Activated CD8-positive, alpha-beta T cell treated with anti-CD3 and anti-CD28 coated beads, Interleukin-2, amount 10 ng/mL, durations not matched to agents 7 days and 5 days (primary cell): Measurements from ENCODE around the gene CRYBA1. TPM values are rescaled to one million over a fixed set of nuclear protein-coding genes. Genes with fewer than 3 reads are reported as not detected.
"Not testable (repeated sequence)": the region's sequence is repeated elsewhere in the genome, so short reads cannot be mapped to it uniquely, and the experiment has no call there.

ENCODE experiments used
- ATAC-seq: fragments of 150-1000 bp; cut with Tn5 transposase; one replicate; pipeline ENCODE4 v1.10.0; 2021; ENCODE audit warnings: moderate library complexity
- CTCF ChIA-PET: fragments of 350-600 bp; sonication (Branson Sonifier 250); formaldehyde crosslinking; loops from one replicate; lab custom pipeline; 2021; ENCODE audit warnings: antibody characterized with exemption; lab: Charles Lee
- POLR2A ChIA-PET: fragments of 350-600 bp; sonication (Branson Sonifier 250); formaldehyde crosslinking; loops from one replicate; lab custom pipeline; 2021; ENCODE audit warnings: antibody characterized with exemption; lab: Charles Lee
- DNase-seq: peaks from one replicate; pipeline ENCODE4 v3.0.0-alpha.2; 2020
- H3K27ac Mint-ChIP-seq: one replicate; pipeline ENCODE4 v1.8.0; 2021; ENCODE audit warnings: mild to moderate bottlenecking, mixed read lengths
- H3K27me3 Mint-ChIP-seq: one replicate; pipeline ENCODE4 v1.8.0; 2021; ENCODE audit warnings: low read depth, mixed read lengths
- H3K36me3 Mint-ChIP-seq: one replicate; pipeline ENCODE4 v1.8.0; 2021; ENCODE audit warnings: low read depth, mixed read lengths
- H3K4me1 Mint-ChIP-seq: one replicate; pipeline ENCODE4 v1.8.0; 2021; ENCODE audit warnings: low read depth, mixed read lengths
- H3K4me3 Mint-ChIP-seq: one replicate; pipeline ENCODE4 v1.8.0; 2021; ENCODE audit warnings: mild to moderate bottlenecking, mixed read lengths
- H3K9me3 Mint-ChIP-seq: one replicate; pipeline ENCODE4 v1.8.0; 2022; ENCODE audit warnings: mixed read lengths; ENCODE audit not compliant: insufficient read depth
- total RNA-seq, 2 experiments: library from RNA; stranded (reverse); gene quantifications; one replicate each; pipeline ENCODE4 v1.2.3, GENCODE V29; 2021

The CRYBA1 gene
- total RNA-seq, 2 experiments from 2014 or later, result not detected

DNA sequence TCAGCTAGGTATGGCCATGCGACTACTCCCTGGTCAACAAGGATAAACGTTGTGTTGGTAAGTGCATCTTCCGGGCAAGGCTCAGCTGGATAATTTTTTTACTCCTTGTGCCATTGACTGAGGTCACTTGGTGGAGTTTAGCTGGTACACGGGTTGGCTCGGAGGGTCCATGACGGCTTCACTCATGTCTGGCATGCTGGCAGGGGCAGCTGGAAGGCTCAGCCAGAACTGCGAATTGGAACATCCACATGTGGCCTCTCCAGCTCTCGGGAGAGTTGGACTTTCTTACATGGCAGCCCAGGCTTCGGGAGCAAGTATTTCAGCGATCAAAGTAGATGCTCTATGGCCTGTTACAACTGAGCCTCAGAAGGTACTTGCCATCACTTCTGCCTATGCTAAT lies 31.5 kb upstream of the CRYBA1 start:
- ATAC-seq (no peak), DNase-seq (no peak)
- no peaks in the 10 kb centered on the region for H3K36me3 Mint-ChIP-seq
- H3K4me1 Mint-ChIP-seq, result peaks cover 9% of the 10 kb centered on the region
- no peak overlapping the region for H3K4me3 Mint-ChIP-seq
- ChIA-PET POLR2A (interaction anchor here (0.9 kb wide), 1 partner anchor 162 kb away, joined by 3 read pairs; no protein-coding TSS in a partner anchor), CTCF (interaction anchor here (1.4 to 8.8 kb wide), 3 partner anchors 69 to 103 kb away, joined by 4 to 266 read pairs (median 13); no protein-coding TSS in a partner anchor)
- H3K27me3 Mint-ChIP-seq, result no peaks in the 10 kb centered on the region
- H3K27ac Mint-ChIP-seq, result no peak overlapping the region
- no peaks in the 10 kb centered on the region for H3K9me3 Mint-ChIP-seq

GRCh38 chr17:29215717-29216116 lies 30.9 kb upstream of the CRYBA1 start:
- no peak overlapping the region for H3K27ac Mint-ChIP-seq
- no peaks in the 10 kb centered on the region for H3K9me3 Mint-ChIP-seq
- ATAC-seq (no peak), DNase-seq (no peak)
- ChIA-PET CTCF (interaction anchor here (1.4 to 8.8 kb wide), 4 partner anchors 69 to 104 kb away, joined by 3 to 266 read pairs (median 8); no protein-coding TSS in a partner anchor), POLR2A (interaction anchor here (0.9 kb wide), 1 partner anchor 162 kb away, joined by 3 read pairs; no protein-coding TSS in a partner anchor)
- H3K4me3 Mint-ChIP-seq, result no peak overlapping the region
- no peaks in the 10 kb centered on the region for H3K27me3 Mint-ChIP-seq
- H3K36me3 Mint-ChIP-seq, result no peaks in the 10 kb centered on the region
- H3K4me1 Mint-ChIP-seq, result peaks cover 9% of the 10 kb centered on the region

DNA sequence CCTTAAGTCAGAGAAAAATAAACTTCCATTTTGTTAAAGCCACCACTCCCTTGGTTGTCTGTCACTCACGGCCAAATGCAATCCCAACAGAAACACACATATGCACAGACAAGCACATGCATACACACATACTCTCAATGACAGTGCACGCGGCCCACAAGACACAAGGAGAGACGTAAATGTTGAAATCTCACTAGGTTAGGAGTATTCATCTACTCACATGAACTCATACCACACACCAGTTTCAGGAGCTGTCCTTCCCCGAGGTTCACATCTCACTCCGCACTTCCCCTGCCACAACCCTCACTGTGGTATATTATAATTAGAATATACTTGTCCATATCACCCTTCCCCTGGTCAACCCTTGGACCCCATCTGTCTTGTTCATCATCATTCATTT lies 30.5 kb upstream of the CRYBA1 start:
- ChIA-PET POLR2A (no interaction called here), CTCF (interaction anchor here (0.9 to 8.8 kb wide), 4 partner anchors 63 to 92 kb away, joined by 3 to 266 read pairs (median 8); no protein-coding TSS in a partner anchor)
- ATAC-seq (no peak), DNase-seq (no peak)
- no peaks in the 10 kb centered on the region for H3K36me3 Mint-ChIP-seq
- H3K27me3 Mint-ChIP-seq, result no peaks in the 10 kb centered on the region
- H3K4me1 Mint-ChIP-seq, result peaks cover 9% of the 10 kb centered on the region
- no peaks in the 10 kb centered on the region for H3K9me3 Mint-ChIP-seq
- no peak overlapping the region for H3K4me3 Mint-ChIP-seq
- H3K27ac Mint-ChIP-seq, result no peak overlapping the region

DNA sequence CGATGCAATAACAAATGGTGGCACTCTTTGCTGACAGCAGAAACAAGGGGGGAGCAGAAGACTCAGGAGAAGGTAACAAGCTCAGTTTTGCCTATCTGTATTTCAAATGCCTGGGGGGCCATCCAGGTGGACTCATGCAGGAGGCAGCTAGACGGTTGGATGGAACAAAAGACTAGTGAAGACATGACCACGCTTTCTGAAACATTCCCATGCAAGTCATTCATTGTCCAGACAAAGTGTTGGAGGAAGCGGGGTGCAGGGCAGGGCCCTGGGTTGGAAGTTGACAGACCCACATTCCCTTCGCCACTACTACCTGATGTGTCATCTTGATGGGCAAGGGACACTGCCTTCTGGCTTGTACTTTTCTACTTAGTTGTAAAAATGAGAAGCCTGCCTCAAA lies 29.8 kb upstream of the CRYBA1 start:
- ATAC-seq, result no peak
- no peaks in the 10 kb centered on the region for H3K36me3 Mint-ChIP-seq
- H3K27me3 Mint-ChIP-seq, result no peaks in the 10 kb centered on the region
- H3K4me3 Mint-ChIP-seq, result no peak overlapping the region
- ChIA-PET POLR2A (no interaction called here), CTCF (interaction anchor here (0.9 to 8.8 kb wide), 8 partner anchors 13 to 100 kb away, joined by 3 to 266 read pairs (median 3); no protein-coding TSS in a partner anchor)
- no peak overlapping the region for H3K27ac Mint-ChIP-seq
- peaks cover 9% of the 10 kb centered on the region for H3K4me1 Mint-ChIP-seq
- H3K9me3 Mint-ChIP-seq, result no peaks in the 10 kb centered on the region
- no peak for DNase-seq

DNA sequence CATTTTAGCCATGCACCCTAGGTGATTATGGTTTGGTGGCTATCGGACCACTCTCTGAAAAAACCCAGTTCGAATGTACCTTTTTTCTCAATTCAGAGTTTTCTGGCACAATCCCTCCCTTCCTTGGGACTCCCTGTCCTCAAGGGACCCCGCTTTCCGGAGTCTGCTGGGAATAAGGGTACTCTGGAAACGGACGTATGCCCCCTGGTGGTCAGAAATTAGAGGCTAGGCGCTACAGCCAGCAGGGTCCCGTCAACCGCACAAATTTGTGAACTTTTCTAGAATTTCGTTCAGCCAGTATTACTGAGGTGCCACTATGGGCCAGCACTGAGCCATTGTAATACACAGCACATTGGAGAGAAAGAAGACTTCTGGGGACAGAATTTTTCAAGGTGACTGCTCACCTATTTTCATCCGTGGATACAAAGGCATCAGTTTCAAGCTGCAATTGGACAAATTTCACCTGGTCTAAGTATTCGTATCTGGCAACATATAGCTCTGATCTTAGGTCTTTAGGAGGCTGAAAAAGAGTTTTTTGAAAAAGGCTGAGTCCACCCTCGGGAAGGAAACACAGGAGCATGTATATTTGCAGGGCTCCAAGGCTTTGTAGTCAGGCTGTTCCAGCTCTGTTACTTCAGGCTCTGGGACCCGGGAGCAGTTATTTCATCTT lies 27.1 kb upstream of the CRYBA1 start:
- Mint-ChIP-seq H3K9me3 (no peaks in the 10 kb centered on the region), H3K27me3 (peaks cover 2% of the 10 kb centered on the region), H3K4me1 (peaks cover 9% of the 10 kb centered on the region), H3K4me3 (no peak overlapping the region), H3K36me3 (no peaks in the 10 kb centered on the region), H3K27ac (no peak overlapping the region)
- ChIA-PET POLR2A (interaction anchor here (1.6 kb wide), 1 partner anchor 75 kb away, joined by 4 read pairs; no protein-coding TSS in a partner anchor), CTCF (interaction anchor here (0.6 to 8.8 kb wide), 46 partner anchors 9 to 803 kb away, joined by 3 to 266 read pairs (median 4); partner anchors contain the start of genes CRYBA1, MYO18A and NUFIP2)
- DNase-seq, result peak; percentile 81
- ATAC-seq, result peak; percentile 95

DNA sequence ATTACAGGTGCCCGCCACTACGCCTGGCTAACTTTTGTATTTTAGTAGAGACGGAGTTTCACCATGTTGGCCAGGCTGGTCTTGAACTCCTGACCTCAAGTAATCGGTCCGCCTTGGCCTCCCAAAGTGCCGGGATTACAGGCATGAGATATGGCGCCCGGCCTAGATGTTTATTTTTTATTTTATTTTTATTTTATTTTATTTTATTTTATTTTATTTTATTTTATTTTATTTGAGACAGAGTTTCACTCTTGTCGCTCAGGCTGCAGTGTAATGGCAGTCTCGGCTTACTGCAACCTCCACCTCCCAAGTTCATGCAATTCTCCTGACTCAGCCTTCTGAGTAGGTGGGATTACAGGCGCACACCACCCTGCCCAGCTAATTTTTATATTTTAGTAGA lies 25.3 kb upstream of the CRYBA1 start:
- H3K27me3 Mint-ChIP-seq, H3K36me3 Mint-ChIP-seq, DNase-seq, H3K4me1 Mint-ChIP-seq, H3K4me3 Mint-ChIP-seq, H3K9me3 Mint-ChIP-seq, H3K27ac Mint-ChIP-seq, ATAC-seq, POLR2A ChIA-PET: not testable (repeated sequence)
- CTCF ChIA-PET, result interaction anchor here (1.2 to 8.8 kb wide), 4 partner anchors 25 to 396 kb away, joined by 3 to 266 read pairs (median 34); no protein-coding TSS in a partner anchor

DNA sequence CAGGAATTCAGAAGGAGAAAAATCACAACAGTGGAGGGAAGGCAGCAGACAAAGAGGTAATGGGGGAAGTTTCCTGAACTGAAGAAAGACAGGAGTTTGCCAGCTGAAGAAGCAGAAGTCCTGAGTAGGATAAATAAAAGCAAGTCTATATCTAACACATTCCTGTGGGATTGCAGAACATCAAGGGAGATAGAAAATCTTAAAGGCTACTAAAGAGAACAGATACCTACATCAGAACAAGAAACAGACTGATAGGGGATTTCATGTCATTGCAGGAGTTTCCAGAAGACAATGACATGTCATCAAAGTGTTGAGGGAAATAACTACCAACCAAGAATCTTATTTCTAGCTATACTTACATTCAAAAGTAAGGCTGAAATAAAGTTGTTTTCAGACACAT lies 21.3 kb upstream of the CRYBA1 start:
- ChIA-PET CTCF (interaction anchor here (1.6 to 1.9 kb wide), 2 partner anchors 101 to 108 kb away, joined by 6 to 9 read pairs; no protein-coding TSS in a partner anchor), POLR2A (no interaction called here)
- Mint-ChIP-seq H3K4me3 (no peak overlapping the region), H3K4me1 (no peaks in the 10 kb centered on the region), H3K27me3 (peaks cover 15% of the 10 kb centered on the region), H3K27ac (no peak overlapping the region), H3K36me3 (no peaks in the 10 kb centered on the region), H3K9me3 (no peaks in the 10 kb centered on the region)
- ATAC-seq (no peak), DNase-seq (no peak)

GRCh38 chr17:29233301-29233700 lies 13.4 kb upstream of the CRYBA1 start:
- no peak overlapping the region for H3K4me3 Mint-ChIP-seq
- H3K36me3 Mint-ChIP-seq, result no peaks in the 10 kb centered on the region
- peaks cover 9% of the 10 kb centered on the region for H3K27me3 Mint-ChIP-seq
- ChIA-PET POLR2A (no interaction called here), CTCF (interaction anchor here (0.9 to 1.5 kb wide), 5 partner anchors 14 to 117 kb away, joined by 3 to 7 read pairs (median 3); partner anchors contain the start of gene MYO18A)
- H3K9me3 Mint-ChIP-seq, result no peaks in the 10 kb centered on the region
- H3K27ac Mint-ChIP-seq, result no peak overlapping the region
- H3K4me1 Mint-ChIP-seq, result no peaks in the 10 kb centered on the region
- ATAC-seq (no peak), DNase-seq (no peak)

DNA sequence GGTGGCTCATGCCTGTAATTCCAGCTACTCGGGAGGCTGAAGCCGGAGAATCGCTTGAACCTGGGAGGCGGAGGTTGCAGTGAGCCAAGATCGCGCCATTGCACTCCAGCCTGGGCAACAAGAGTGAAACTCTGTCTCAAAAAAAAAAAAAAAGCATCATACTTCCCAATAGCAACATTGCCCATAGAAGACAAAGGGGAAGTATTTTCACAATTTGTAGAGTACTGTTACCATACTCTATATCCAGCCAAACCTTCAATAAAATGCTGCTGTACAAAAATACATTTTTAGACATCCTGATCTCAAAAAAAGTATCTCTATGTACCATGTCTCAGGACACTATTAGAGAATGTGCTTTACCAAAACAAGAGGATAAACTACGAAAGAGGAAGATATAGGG lies 11.7 kb upstream of the CRYBA1 start:
- H3K27ac Mint-ChIP-seq, ATAC-seq, H3K9me3 Mint-ChIP-seq, H3K4me1 Mint-ChIP-seq, H3K36me3 Mint-ChIP-seq, H3K27me3 Mint-ChIP-seq, POLR2A ChIA-PET, DNase-seq, H3K4me3 Mint-ChIP-seq: not testable (repeated sequence)
- CTCF ChIA-PET, result interaction anchor here (0.6 to 0.9 kb wide), 2 partner anchors 64 to 286 kb away, joined by 3 read pairs; no protein-coding TSS in a partner anchor

- H3K27ac Mint-ChIP-seq, result no peak overlapping the region
- CTCF ChIA-PET, result interaction anchor here (0.8 to 1.1 kb wide), 3 partner anchors 64 to 119 kb away, joined by 3 to 4 read pairs (median 3); no protein-coding TSS in a partner anchor
Observed at GRCh38 chr17:29235904-29236303, 10.8 kb upstream of the CRYBA1 start.

DNA sequence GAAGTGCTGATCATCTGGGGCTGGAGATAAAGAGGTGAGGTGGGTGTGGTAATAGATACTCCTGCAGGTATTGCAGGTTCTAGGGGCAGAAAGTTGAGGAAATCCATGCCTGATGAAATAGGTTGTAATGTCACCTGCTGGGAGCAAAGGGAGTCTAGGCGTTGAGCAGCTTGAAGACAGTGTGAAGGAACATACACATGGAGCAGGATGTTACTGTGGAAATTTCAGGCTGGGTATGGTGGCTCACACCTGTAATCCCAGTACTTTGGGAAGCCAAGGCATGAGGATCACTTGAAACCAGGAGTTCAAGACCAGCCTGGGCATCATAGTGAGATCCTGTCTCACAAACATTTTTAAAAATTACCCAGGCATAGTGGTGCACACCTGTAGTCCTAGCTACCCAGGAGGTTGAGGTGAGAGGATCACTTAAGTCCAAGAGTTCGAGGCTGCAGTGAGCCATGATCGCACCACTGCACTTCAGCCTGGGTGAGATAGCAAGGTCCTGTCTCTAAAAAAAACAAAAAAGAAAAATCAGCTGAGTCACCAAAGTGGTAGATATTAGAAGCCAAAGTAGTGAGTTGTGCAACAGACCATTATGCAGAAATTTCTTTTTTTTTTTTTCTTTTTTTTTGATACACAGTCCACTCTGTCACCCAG lies 9.1 kb upstream of the CRYBA1 start:
- Mint-ChIP-seq H3K36me3 (no peaks in the 10 kb centered on the region), H3K27me3 (no peaks in the 10 kb centered on the region), H3K4me1 (peaks cover 11% of the 10 kb centered on the region), H3K4me3 (no peak overlapping the region), H3K9me3 (no peaks in the 10 kb centered on the region), H3K27ac (no peak overlapping the region)
- ATAC-seq (no peak), DNase-seq (no peak)
- CTCF ChIA-PET, result interaction anchor here (0.6 to 1.6 kb wide), 3 partner anchors 18 to 89 kb away, joined by 3 to 9 read pairs (median 3); partner anchors contain the start of gene MYO18A
- POLR2A ChIA-PET, result interaction anchor here (0.6 kb wide), 1 partner anchor 28 kb away, joined by 3 read pairs; no protein-coding TSS in a partner anchor

More at GRCh38 chr17:29235904-29236303, 10.8 kb upstream of the CRYBA1 start:
- POLR2A ChIA-PET, result no interaction called here
- ATAC-seq (no peak), DNase-seq (no peak)
- H3K36me3 Mint-ChIP-seq, result no peaks in the 10 kb centered on the region
- no peaks in the 10 kb centered on the region for H3K9me3 Mint-ChIP-seq
- no peak overlapping the region for H3K4me3 Mint-ChIP-seq
- peaks cover 9% of the 10 kb centered on the region for H3K4me1 Mint-ChIP-seq
- H3K27me3 Mint-ChIP-seq, result no peaks in the 10 kb centered on the region
